GM21526 (cell line): ENCODE results near the gene SDC3.

Experiments used
- ATAC-seq: cut with Tn5 transposase; IDR thresholded peaks from one replicate; pipeline ENCODE4 v1.9.1; 2021; ENCODE audit warnings: moderate library complexity; ENCODE audit not compliant: unreplicated experiment, low FRiP score

The SDC3 gene

GRCh38 chr1:30905916-30906620, 2.5 kb downstream of the SDC3 start:
- no peak for ATAC-seq

GRCh38 chr1:30905403-30905802, 3.2 kb downstream of the SDC3 start:
- no peak for ATAC-seq

GRCh38 chr1:30904962-30905335, 3.6 kb downstream of the SDC3 start:
- ATAC-seq, result no peak

- no peak for ATAC-seq
Measured at GRCh38 chr1:30904191-30904961, 4.2 kb downstream of the SDC3 start.

GRCh38 chr1:30903343-30904034, 5.1 kb downstream of the SDC3 start:
- ATAC-seq, result no peak

- ATAC-seq, result no peak
Measured at GRCh38 chr1:30902593-30903290, 5.8 kb downstream of the SDC3 start.

- no peak for ATAC-seq
Measured at GRCh38 chr1:30901798-30902581, 6.6 kb downstream of the SDC3 start.

- no peak for ATAC-seq
Measured at GRCh38 chr1:30900931-30901560, 7.5 kb downstream of the SDC3 start.

- no peak for ATAC-seq
Measured at GRCh38 chr1:30900486-30900885, 8.1 kb downstream of the SDC3 start.

- ATAC-seq, result no peak
Measured at GRCh38 chr1:30899577-30900389, 8.8 kb downstream of the SDC3 start.

GRCh38 chr1:30898031-30898815, 10.3 kb downstream of the SDC3 start:
- ATAC-seq, result no peak

GRCh38 chr1:30896905-30897304, 11.7 kb downstream of the SDC3 start:
- ATAC-seq, result no peak

- no peak for ATAC-seq
Measured at GRCh38 chr1:30895944-30896660, 12.5 kb downstream of the SDC3 start.

- no peak for ATAC-seq
Measured at GRCh38 chr1:30895382-30895943, 13.1 kb downstream of the SDC3 start.

GRCh38 chr1:30894508-30894973, 14.0 kb downstream of the SDC3 start:
- ATAC-seq, result no peak

GRCh38 chr1:30893776-30894507, 14.6 kb downstream of the SDC3 start:
- ATAC-seq, result no peak
